H1 (cell line): ENCODE measurements around the gene ADGRV1. TPM values are rescaled to one million over a fixed set of nuclear protein-coding genes. Genes with fewer than 3 reads are reported as not detected.

Experiments
- GABPA ChIP-seq: IDR thresholded peaks from 2 replicates; pipeline ENCODE4 v1.6.1; 2011; ENCODE audit warnings: mild to moderate bottlenecking, low read length, moderate library complexity, borderline replicate concordance; ENCODE audit not compliant: insufficient read depth
- MAFK ChIP-seq: IDR thresholded peaks from 2 replicates; pipeline ENCODE4 v1.6.1; 2012; ENCODE audit warnings: low read depth, mild to moderate bottlenecking, improper control_type of control experiment, low read length
- TAF1 ChIP-seq: IDR thresholded peaks from 2 replicates; pipeline ENCODE4 v1.6.1; 2011; ENCODE audit warnings: mild to moderate bottlenecking, low read depth, low read length
- TAF7 ChIP-seq: optimal IDR thresholded peaks from 2 replicates; pipeline ENCODE3; 2011; ENCODE audit warnings: low read depth, mild to moderate bottlenecking, inconsistent platforms, low read length, moderate library complexity, borderline replicate concordance
- polyA plus RNA-seq, 7 experiments: library from polyadenylated mRNA; depleted of rRNA in 3 of 7; stranded (reverse) in 5 of 7; unstranded in 2 of 7; fragments of >200 nt in 5 of 7; fragments of 200-250 nt in 2 of 7; gene quantifications; 1 replicate in 5 of 7; 2 replicates in 1 of 7; 4 replicates in 1 of 7; pipeline versions ENCODE4 v1.2.1 to v1.2.3, GENCODE V29; 2011 to 2013; ENCODE audit warnings: missing spikeins in 2 of 7, mixed read lengths in 2 of 7
- total RNA-seq: library from RNA; stranded (reverse); fragmentation: NEBNext Ultra II Directional; extraction: Animal tissue kit (Norgen Biotek cat#: 25700); gene quantifications from 2 replicates; pipeline ENCODE4 v1.2.1, GENCODE V29; 2021
- TF ChIP-seq, protein P1 (sequence below): IDR thresholded peaks from 2 replicates; pipeline ENCODE4 v1.6.1; 2012; ENCODE audit warnings: low read length, inconsistent platforms

The ADGRV1 gene
- total and polyA plus RNA-seq, 2 of the 8 experiments (the other 6 are each of a cell fraction or from before 2014, with no cell fraction given), result 53.1 to 62.2 TPM

DNA sequence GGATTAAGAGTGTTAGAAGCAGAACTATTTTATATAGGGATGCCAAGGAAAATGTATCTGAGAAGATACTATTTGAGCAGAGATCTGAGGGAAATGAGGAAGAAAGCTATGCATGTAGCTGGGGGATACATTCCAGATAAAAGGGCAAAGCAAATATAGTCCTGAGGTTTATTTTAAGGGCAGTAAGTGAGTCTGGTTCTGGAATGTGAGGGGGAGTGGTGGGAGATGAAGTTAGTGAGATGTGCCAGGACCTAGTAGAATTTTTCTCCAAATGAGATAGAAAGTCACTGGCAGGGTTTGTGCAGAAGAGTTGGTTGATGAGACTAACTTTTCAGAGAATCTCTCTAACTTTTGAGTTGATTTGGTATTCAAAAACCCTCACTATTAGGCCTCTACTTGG, 374.7 kb downstream of the ADGRV1 start (continued):
- TF ChIP-seq TAF1, result no peak
- TF ChIP-seq, protein P1, sequence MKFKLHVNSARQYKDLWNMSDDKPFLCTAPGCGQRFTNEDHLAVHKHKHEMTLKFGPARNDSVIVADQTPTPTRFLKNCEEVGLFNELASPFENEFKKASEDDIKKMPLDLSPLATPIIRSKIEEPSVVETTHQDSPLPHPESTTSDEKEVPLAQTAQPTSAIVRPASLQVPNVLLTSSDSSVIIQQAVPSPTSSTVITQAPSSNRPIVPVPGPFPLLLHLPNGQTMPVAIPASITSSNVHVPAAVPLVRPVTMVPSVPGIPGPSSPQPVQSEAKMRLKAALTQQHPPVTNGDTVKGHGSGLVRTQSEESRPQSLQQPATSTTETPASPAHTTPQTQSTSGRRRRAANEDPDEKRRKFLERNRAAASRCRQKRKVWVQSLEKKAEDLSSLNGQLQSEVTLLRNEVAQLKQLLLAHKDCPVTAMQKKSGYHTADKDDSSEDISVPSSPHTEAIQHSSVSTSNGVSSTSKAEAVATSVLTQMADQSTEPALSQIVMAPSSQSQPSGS, result no peak
- TF ChIP-seq TAF7, result no peak
- TF ChIP-seq GABPA, result no peak
- TF ChIP-seq MAFK, result no peak
- TF ChIP-seq, all 59 proteins: peak for 0
